ENCODE results near the gene KCNN1. TPM values are rescaled to one million over a fixed set of nuclear protein-coding genes. Genes with fewer than 3 reads are reported as not detected.

Gene KCNN1
- total RNA-seq, 1 experiment from 2014 or later: not detected

GRCh38 chr19:17944301-17944700 is 22.6 kb upstream of the KCNN1 start:
- peak; percentile 34 for DNase-seq (ENCODE audit: low read depth)
- in situ Hi-C loops (cut with HindIII; ENCODE audit: low pct_unique_long_range_greater_than_20kb, low sequenced_read_pairs): no loop called here

DNA sequence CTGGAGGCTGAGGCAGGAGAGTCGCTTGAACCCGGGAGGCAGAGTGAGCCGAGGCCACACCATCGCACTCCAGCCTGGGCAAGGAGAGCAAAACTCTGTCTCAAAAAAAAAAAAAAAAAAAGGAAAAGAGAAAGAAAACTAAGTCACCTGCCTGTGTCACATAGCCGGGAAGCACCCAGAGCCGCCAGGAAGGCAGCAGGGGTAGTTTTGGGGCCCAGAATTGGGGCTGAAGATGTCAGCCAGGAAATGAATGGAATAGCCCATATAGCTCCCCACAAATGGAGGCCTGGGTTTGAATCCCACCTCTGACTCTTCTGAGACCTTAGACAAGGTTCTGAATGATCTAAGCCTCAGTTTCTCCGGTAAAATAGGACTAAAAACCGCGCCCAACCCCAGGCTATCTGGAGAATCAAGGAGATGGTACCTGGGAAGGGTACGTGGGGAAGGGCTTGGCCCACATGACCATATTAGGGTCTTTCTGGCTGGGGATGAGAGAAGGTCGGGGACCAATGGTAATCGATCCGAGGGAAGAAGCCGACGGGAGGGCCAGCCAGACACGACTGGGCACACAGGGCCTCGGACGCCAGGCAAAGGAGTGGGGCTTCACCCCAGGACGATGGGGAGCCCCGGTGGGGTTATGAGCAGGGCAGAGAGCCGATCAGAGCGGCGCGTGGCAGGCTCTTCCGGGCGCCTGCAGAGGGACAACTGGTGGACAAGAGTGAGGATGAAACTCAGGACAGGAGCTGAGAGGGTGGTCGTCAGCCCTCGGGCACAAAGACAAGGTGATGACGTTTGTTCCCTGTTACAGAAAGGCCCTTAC is 19.7 kb upstream of the KCNN1 start:
- in situ Hi-C loops (cut with HindIII; ENCODE audit: low pct_unique_long_range_greater_than_20kb, low sequenced_read_pairs): no loop called here

GRCh38 chr19:17947815-17948513 is 18.9 kb upstream of the KCNN1 start:
- peak; percentile 93 for DNase-seq (ENCODE audit: low read depth)
- in situ Hi-C loops (cut with HindIII; ENCODE audit: low pct_unique_long_range_greater_than_20kb, low sequenced_read_pairs): no loop called here

More for the DNA sequence above, 19.7 kb upstream of the KCNN1 start:
- no peak for DNase-seq (ENCODE audit: low read depth)

DNA sequence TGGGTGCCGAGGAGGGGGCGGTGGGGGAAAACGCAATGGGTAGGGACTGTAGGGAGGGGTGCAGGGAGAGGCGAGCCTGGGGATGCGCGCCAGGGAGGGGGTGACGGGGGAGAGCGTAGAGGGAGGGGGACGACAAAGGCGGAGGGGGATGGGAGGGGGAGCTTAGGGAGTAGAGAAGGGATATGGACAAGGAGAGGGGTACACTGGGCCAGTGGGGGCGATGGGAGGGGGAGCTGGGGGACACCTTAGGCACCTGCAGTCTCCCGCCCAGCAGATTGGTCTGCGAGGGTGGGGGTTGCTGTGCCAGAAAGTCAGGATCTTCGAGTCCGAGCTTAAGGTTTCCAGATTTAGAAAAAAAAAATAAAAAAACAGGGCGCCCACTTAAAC is 18.4 kb upstream of the KCNN1 start:
- in situ Hi-C loops (cut with HindIII; ENCODE audit: low pct_unique_long_range_greater_than_20kb, low sequenced_read_pairs): no loop called here
- DNase-seq (ENCODE audit: low read depth): no peak

DNA sequence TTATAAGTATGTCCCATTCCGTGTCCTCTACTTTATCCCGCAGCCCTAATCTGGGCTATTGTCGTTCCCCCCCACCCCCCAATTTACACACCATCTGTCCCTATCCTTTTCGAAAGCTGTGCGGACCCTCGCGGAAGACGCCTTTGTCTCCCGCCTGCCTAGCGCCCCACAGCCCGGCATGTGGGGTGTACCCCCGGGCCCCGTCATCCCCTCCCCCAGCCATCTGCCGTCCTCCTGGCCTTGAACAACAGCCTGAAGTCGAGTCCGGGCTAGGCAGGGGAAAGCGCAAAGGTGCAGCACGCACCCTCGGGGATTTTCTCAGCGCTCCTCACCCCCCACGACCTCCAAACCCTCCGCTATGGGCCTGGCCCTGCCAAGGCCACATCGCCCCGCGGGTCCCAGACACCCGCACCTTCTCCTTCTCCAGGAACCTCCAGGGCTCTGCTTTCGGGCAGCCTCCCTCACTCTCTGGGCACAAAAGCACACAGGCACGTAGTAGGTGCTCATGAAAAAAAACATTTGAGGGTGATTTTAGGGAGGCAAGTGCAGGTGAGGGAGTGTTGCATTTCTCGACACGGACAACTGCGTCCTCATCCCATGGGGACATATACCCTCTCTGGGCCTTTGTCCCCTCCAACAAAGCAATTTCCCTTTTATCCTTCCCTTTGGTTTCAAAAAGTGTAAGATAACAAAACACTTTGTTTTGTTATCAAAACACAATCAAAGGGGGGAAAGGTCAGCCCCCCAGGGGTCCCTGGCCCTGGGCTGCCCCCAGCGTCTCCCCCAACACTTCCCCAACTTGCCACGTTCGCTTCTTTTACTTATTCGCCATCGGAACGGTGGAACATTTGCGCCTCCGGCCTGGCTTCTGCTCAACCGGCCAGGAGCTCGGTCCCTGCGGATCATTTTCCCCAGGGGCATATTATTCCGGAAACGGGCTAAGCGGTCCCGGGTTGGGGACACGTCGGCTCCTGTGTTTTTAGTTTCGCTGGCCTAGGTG is 17.7 kb upstream of the KCNN1 start:
- in situ Hi-C loops (cut with HindIII; ENCODE audit: low pct_unique_long_range_greater_than_20kb, low sequenced_read_pairs): no loop called here

GRCh38 chr19:17949956-17950309 is 17.0 kb upstream of the KCNN1 start:
- in situ Hi-C loops (cut with HindIII; ENCODE audit: low pct_unique_long_range_greater_than_20kb, low sequenced_read_pairs): no loop called here
- no peak for DNase-seq (ENCODE audit: low read depth)

More for the DNA sequence above, 17.7 kb upstream of the KCNN1 start:
- DNase-seq (ENCODE audit: low read depth): no peak

DNA sequence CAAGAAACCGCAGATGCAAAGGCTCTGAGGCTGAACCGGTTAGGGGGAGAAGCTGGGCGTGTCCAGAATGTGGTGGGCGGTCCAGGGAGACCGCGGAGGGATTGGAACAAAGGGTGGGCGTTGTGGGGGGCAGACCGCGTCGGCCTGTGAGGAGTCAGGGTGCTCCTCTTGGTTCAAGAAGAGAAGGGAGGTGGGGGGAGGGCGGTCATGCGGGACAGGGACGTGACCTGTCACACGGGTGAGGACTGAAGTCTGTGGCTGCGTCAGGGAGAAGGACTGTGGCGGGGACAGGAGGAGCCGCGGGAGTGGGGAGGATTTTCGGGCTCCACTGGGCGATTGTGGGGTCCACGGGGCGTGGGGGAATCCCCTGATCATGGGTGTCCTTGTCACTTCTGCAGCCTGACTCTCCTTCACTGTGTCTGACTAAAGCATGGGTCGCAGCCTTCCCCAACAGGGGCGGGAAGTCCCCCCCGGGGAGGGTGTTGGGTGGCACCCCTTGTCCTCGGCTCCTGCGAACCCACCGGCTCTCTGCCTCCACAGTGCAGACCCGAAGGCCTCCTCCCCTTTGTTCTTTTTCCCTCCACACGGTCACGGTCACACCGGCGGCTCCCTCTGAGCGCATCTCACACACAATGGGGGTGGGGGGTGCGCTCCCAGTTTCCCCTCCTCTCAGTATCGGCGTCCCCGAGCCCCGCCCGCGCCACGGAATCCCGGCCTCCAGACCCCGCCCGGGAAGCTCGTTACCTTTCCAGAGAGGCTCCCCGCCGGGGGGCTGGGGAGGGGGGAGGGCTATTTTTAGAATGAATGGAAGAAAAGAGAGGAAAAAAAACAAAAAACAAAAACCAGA is 16.4 kb upstream of the KCNN1 start:
- peak; percentile 75 for DNase-seq (ENCODE audit: low read depth)
- in situ Hi-C loops (cut with HindIII; ENCODE audit: low pct_unique_long_range_greater_than_20kb, low sequenced_read_pairs): no loop called here

- in situ Hi-C loops (cut with HindIII; ENCODE audit: low pct_unique_long_range_greater_than_20kb, low sequenced_read_pairs): no loop called here
- DNase-seq (ENCODE audit: low read depth): no peak
Measured at GRCh38 chr19:17951157-17951989, 15.5 kb upstream of the KCNN1 start.

DNA sequence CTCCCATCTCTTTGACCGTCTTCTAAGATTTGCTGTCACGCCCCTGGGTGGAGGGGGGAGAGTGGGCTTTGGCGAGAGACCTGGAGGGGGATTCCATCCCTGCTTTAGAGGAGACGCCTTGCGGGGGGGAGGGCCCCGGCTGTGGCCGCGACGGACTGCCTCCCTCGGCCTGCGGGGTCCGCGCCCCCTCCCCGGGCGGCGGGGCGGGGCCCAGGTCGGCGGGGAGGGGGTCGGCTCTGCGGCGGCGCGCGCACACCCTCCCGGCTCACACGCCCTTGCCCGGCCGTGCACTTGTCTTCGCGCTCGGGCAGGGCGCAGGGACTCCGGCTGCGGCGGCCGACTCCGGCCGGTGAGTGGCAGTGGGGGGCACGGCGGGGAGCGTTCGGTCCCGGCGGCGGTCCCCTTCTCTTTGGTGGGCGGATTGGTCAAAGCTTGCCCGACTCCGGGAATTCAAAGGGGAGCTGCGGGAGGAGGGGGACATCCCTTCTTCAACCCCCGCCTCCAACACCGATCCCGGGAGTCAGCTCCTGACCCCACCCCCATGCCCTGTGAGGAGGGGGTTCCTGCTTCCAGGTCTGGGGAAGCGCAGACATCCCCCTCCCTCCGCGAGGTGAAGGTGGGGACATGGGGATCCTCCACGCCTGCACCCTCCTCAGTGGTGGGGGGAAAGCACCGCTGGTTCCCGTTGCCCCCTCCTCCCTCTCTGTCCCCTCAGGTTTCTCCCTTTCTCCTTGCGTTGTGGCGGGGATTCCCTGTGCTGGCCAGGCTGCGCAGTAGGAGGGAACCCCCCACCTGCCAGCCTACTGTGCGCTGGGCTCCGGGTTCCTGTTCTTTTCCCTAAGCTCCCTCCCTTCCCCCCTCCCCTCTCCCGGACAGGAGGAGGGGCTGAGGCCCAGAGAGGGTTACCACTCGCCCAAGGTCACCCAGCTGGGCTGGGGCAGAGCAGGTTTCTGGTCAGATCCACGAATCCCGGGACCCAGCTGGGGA is 14.6 kb upstream of the KCNN1 start:
- in situ Hi-C loops (cut with HindIII; ENCODE audit: low pct_unique_long_range_greater_than_20kb, low sequenced_read_pairs): no loop called here
- DNase-seq (ENCODE audit: low read depth): no peak

DNA sequence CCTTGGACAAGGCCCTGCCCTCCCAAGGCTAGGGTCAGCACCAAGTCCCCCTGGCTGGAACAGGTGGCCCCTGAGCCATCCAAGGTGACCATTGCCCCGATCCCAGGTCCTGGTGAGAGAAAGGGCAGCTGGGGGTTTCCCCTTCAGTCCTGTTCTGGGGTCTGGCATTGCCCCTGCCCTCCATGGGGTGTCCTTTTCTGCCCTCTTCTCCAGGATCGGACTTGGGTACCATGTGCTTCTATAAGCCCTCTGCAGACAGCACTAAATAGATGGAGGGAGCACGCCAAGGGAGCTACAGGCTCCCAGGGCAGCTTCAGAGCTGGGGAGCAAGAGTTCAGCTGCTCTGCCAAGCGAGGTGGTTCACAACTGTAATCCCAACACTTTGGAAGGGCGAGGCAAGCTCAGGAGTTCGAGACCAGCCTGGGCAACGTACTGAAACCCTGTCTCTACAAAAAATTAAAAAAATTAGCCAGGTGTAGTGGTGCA is 13.5 kb upstream of the KCNN1 start:
- in situ Hi-C loops (cut with HindIII; ENCODE audit: low pct_unique_long_range_greater_than_20kb, low sequenced_read_pairs): no loop called here
- no peak for DNase-seq (ENCODE audit: low read depth)

- DNase-seq (ENCODE audit: low read depth): peak; percentile 11
- in situ Hi-C loops (cut with HindIII; ENCODE audit: low pct_unique_long_range_greater_than_20kb, low sequenced_read_pairs): no loop called here
Measured at GRCh38 chr19:17953869-17954268, 13.0 kb upstream of the KCNN1 start.

DNA sequence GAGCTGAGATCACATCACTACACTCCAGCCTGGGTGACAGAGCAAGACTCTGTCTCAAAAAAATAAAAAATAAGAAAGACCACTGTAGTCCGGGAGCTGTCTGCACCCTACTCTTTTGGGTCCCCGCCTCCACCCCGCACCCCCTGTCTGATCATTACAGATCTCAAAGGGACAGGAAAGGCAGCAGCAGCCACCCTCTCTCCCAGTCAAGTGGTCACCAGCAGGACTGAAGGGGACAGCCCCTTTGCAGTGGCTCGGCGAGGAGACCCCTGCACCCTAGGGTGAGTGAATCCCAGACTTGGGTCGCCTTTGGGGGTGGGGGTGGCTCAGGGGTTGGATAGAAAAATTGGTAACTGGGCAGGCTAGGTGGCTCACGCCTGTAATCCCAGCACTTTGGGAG is 12.5 kb upstream of the KCNN1 start:
- in situ Hi-C loops (cut with HindIII; ENCODE audit: low pct_unique_long_range_greater_than_20kb, low sequenced_read_pairs): no loop called here
- no peak for DNase-seq (ENCODE audit: low read depth)

DNA sequence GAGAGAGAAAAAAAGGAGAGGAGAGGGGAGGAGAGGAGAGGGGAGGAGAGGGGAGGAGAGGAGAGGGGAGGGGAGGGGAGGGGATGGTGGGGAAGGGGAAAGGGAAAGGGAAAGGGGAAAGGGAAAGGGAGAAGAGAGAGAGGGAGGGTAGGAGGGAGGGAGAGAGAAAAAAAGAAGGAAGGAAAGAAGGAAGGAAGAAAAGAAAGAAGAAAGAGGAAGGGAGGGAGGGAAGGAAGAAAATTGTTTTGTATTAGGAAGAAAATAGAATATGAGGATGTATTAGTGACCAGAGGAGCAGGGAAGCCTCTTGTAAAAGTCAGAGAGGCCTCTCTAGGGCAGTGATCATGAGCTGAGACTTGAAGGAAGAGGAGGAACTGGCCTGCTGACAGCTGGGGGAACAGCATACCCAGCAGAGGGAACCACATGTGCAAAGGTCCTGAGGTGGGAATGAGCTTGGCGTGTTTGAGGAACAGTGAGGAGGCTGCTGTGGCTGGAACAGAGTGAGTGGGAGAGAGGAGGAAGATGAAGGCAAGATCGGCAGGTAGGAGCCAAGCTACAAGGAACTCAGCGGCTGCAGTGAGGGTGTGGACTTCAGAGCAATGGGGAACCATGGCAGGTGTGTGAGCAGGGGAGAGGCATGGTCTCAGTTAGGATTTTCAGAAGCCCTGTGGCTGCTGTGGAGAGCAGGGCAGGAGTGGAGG is 9.6 kb upstream of the KCNN1 start:
- in situ Hi-C loops (cut with HindIII; ENCODE audit: low pct_unique_long_range_greater_than_20kb, low sequenced_read_pairs): no loop called here
- DNase-seq (ENCODE audit: low read depth): no peak

GRCh38 chr19:17957885-17958284 is 9.0 kb upstream of the KCNN1 start:
- no peak for DNase-seq (ENCODE audit: low read depth)
- in situ Hi-C loops (cut with HindIII; ENCODE audit: low pct_unique_long_range_greater_than_20kb, low sequenced_read_pairs): no loop called here

- no peak for DNase-seq (ENCODE audit: low read depth)
Measured at GRCh38 chr19:17963936-17964691, 2.8 kb upstream of the KCNN1 start.

More at GRCh38 chr19:17963936-17964691, 2.8 kb upstream of the KCNN1 start:
- in situ Hi-C loops (cut with HindIII; ENCODE audit: low pct_unique_long_range_greater_than_20kb, low sequenced_read_pairs): no loop called here
